HG03460 (cell line): ENCODE data around the gene SFSWAP.
"Not testable (repeated sequence)": the region's sequence is repeated elsewhere in the genome, so short reads cannot be mapped to it uniquely, and the experiment has no call there.

Experiments used
- ATAC-seq: cut with Tn5 transposase; IDR thresholded peaks from one replicate; pipeline ENCODE4 v1.9.1; 2021; ENCODE audit not compliant: unreplicated experiment

Gene SFSWAP

DNA sequence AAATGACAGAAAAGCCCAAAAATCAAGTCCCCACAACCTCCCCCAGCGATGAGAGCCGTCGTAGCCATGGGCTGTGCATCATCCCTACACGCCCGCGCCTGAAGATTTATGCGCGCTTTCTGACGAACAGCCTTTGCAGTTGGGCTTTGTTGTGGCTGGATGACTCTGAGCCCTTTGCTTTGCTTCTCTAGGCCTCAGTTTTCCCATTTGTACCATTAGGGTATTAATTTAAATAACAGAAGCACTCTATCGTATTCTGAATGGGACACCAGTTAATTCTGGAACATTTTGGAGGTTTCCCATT is 24.2 kb downstream of the SFSWAP start:
- ATAC-seq, result no peak

DNA sequence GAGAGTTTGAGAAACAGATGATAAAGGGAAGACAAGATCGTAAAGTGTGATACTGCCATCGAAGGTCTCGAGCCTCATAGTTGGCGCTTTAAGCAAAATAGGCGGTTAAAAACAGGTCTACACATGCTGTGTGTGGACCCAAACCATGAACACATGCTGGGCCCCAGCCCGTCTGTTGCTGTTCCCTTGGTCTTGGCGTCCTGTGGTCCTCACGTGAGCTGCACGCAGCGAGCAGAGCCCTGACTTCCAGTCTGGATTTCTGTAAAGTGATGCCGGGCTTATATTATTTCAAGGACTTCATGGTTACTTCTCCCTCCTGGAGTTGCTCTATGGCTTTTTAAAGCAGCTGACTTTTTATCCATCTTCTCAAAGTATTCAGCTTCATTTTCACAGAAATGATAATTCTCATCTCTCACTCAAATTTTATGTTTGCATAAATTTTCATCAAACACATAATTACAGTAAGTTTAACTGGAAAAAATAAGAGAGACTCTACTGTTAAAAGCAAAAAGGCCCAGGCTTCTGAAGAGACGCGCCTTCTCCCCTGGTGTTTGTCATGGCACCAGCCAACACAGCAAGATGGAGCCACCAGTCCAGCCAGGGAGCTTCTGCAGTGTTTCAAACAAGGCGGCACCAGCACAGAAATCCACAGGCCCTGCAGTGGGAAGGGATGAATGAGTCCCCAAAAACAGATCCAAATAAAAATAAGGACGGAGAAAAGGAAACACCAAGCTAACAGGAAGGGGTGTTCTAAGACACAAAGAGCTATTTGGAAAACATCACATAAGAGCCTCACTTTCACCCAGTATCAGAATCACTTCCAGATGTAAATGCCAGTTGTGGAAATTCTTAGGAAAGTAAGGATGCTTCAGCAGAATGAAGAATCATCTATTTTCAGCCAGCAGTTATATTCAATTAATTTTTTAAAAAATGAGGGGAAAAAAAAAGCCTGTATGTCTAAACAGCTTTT is 24.9 kb downstream of the SFSWAP start:
- ATAC-seq, result no peak

DNA sequence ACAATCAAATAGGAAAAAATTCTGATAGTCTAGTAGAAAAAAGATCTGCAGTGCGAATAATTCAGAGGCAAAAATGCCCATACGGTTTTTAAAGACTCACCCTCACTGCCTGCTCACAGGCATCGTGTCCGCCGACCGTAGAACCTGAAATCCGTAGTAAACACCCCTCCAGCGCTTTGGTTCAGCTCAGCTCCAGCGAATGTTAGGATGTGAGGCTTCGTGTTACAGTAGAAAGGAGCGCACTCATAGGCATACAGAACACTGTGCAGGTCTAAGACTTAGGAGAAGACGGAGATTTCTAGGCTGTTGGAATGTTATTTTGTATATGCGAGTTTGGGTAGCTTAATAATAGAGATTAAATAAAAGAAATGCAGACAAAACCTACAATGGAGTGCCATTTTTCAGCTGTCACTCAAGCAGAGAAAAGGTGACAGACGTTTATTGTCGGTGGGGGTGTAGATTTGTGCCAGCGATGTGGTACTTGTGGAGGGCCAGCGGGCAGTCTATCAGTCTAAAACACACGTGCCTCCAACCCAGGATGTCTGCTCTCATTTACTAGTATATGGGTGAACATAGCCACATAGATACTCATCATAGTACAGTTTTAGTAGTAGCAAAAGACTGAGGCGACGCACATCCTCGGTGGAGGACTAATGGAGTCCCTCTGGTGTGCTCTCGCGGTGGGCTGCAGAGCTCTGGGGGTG is 25.7 kb downstream of the SFSWAP start:
- ATAC-seq, result no peak

DNA sequence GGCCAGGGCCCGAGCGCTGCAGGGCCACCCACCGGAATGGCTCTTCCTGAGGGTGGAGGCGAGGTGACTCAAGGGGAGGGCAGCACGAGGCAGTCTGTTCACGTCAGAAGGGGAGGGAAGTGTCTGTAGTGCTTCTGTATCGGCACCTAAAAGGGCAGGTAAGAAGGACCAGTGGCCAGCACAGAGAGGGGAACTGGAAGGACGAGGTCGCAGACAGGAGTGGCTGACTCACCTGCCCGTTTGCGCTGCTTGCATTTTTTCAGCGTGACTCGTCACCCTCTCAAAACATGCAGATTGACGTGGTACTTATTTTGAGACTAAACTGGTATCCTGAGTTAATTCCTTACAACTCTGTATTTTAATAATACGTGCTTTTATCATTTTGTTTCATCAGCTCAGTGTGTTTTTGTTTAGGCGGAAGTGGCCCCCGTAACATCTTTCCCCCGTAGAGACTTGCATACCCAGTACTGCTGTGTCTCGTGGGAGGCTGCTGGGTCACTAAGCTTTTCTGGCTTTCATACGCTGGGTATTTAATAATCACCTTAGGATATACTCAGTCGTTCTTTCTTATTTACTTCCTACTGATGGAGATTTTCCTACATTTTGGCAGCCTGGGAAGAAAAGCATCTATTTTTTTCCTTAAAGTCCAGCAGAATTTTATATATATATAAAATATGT is 26.4 kb downstream of the SFSWAP start:
- ATAC-seq, result no peak

DNA sequence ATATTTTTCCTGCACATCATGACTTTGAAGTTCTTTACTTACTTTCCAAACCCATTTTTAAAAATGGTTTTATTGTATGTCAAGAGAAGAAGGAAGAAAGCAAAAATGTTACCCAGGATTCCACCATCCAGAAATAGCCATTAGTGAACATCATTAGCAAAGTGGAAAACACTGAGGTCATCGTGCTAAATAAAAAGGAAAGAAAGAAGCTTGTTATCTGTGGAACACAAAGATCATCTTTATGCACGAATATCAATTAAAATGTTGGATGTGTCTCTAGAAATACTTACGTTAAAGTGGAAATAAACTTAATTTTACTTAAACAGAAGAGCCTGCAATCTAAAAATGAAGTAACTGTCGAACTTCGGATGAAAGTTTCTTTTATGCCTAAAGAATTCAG is 27.3 kb downstream of the SFSWAP start:
- ATAC-seq, result no peak

DNA sequence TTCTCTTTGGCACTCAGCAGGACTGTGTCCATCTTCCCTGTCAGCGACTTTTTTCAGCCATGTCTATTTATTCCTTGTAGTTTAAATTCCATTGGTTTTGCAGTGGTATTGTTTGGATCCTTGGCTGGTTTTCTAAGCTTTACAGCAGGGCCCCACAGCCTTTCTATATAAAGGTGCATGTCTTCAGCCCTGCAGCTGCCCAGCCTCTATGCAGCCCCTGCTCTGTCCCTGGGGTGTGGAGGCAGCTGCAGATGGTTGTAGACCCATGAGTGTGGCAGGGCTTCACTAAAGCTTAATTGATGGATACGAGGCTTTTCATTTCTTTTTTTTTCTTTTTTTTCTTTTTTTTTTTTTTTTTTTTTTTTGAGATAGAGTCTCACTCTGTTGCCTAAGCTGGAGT is 29.7 kb downstream of the SFSWAP start:
- ATAC-seq, result no peak

DNA sequence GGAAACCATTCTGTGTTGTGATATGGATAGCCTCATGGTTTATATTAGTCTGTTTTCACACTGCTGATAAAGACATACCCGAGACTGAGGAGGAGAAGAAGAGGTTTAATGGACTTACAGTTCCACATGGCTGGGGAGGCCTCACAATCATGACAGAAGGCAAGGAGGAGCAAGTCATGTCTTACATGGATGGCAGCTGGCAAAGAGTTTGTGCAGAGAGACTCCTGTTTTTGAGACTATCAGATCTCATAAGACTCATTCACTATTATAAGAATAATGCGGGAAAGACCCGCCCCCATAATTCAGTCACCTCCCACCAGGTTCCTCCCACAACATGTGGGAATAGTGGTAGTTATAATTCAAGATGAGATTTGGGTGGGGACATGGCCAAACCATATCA is 31.9 kb downstream of the SFSWAP start:
- ATAC-seq, result not testable (repeated sequence)

DNA sequence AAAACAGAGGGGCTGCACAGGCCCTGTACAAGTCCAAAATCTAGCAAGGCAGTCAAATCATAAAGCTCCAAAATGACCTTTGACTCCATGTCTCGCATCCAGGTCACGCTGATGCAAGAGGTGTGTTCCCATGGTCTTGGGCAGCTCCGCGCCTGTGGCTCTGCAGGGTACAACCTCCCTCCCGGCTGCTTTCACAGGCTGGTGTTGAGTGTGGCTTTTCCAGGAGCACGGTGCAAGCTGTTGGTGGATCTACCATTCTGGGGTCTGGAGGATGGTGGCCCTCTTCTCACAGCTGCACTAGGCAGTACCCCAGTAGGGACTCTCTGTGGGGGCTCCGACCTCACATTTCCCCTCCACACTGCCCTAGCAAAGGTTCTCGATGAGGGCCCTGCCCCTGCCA is 32.5 kb downstream of the SFSWAP start:
- ATAC-seq, result not testable (repeated sequence)

DNA sequence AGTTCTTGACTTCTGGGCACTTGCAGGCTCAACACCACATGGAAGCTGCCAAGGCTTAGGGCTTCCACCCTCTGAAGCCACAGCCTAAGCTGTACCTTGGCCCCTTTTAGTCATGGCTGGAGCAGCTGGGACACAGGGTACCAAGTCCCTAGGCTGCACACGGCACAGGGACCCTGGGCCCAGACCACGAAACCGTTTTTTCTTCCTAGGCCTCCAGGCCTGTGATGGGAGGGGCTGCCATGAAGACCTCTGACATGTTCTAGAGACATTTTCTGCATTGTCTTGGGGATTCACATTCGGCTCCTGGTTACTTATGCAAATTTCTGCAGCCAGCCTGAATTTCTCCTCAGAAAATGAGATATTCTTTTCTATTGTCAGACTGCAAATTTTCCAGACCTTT is 33.0 kb downstream of the SFSWAP start:
- ATAC-seq, result not testable (repeated sequence)

DNA sequence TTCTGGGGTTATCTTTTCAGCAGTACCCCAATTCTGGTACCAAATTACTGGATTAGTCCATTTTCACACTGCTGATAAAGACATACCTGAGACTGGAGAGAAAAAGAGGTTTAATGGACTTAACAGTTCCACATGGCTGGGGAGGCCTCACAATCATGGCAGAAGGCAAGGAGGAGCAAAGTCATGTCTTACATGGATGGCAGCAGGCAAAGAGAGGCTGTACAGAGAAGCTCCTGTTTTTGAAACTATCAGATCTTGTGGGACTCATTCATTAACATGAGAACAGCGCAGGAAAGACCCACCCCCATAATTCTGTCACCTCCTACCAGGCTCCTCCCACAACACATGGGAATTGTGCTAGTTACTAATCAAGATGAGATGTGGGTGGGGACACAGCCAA is 33.8 kb downstream of the SFSWAP start:
- ATAC-seq, result not testable (repeated sequence)

DNA sequence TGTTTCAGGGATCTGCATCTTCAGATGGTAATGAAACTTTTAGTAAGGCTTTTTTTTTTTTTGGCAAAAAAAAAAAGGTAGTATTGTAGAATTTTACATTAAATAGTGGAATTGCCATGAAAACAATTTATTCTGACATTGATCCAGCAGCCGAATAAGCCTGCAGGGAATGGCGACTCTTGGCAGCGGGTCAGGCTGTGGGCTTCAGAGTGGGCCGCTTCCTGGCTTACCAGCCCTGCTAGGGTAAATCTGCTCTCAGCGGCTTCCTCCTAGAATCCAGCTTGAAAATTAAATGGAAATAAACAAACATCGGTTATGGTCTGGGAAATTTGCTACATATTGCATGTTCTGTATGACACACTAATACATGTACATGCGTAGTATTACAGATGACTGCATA is 34.8 kb downstream of the SFSWAP start:
- no peak for ATAC-seq

DNA sequence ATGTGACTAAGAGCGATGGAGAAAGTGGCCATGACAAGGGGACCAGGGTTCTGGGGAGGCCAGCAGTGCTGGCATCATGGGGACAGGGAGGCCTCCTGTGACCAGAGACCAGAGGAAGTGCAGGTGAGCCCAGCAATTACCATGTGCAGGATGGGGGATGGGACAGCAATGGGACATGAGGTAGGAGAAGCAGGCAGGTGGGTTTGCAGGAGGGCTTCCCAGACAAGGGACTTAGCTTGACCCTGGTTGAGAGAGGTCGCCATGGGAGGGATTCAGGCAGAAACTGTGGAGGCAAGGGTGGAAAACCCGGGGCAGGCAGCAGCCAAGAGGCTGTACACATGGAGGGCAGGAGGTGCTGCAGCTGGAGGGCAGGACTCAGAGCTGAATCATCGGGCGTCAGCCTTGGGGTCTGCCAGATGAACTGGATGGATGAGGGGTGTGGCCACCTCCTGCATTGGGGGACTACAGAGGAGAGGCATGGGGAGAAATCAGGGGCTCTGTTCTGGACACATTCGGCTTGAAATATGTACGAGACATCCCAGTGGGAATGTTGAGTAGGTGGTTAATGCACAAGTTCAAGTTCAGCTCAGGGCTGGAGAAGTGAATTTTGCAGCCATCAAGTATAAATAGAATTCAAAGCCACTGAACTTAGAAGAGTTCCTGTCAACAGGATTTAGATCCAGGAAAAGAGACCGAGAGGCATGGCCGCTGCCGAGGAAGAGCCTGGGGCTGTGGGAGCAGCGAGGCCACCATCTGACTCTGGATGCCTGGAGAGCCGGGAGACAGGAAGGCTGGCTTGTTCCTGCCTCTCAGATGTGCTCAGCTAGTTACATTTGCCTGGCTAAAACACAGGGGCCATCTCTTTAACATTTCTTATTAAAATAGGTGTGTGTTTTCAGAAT is 36.6 kb downstream of the SFSWAP start:
- ATAC-seq, result no peak

DNA sequence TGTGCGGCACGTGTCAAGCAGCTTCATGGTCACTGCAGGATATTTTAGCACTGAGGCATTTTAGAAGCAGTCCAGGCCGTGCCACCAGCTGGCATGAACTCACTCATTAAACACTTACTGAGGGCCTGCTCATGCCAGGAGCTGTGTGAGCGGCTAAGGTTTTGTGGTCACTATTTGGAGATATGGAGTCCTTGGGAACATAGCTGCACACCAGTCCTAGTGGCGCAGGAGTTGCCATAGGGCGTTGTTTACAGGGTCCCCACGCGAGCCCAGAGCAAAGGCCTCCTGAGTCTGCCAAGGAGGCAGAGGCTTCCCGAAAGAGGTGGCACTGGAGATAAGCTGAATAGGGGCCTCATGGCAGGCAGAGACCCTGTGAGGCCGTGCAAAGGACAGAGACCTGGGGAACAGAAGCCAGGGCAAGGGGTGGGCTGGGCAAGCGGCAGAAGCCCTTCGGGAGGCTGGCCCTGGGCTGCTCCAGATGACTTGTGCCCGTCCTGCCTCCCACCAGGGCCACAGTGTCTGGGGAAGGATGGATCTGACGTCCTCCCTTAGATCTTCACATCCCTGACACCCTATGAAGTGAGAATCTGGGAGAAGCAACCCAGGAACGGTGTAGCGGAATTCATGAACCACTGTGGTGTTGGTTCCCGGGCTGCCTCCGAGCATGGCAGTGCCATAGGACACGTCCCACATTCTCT is 38.9 kb downstream of the SFSWAP start:
- no peak for ATAC-seq

DNA sequence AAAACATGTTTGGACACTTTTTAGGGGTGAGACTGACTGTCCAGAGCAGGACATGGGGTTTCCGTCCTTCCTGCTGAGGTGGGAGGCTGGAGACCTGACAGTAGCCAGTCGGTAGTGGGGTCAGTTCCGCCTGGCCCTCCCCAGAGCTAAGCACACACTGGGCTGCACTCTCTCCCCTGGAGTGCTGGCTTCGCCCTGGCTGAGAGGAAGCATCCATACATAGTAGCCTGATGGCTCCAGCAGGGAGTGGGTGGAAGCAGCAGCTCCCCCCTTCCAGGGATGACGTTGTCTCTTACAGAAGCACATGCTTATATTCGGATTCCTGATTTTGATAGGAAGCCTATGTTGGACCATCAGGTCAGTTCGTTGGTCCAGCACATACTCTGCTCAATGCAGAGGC is 40.4 kb downstream of the SFSWAP start:
- no peak for ATAC-seq

DNA sequence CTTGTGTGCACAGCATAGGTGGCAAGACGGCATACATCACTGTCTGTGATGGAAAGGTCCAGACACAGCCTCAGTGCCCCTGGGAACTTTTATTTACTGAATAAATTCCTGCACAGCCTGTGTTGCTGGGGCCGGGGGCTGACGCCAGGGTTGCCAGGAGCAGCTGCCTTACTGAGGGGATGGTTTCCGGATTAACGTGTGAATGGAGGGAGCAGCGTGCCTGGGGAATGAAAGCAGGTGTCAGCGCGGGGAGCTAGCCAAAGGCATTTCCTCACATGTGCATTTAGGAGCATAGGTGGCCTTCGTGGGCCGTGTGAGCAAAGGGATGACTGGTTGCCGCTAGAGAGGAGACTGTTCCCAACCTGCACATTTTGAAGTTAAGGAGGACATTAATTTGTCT is 41.6 kb downstream of the SFSWAP start:
- ATAC-seq, result no peak

DNA sequence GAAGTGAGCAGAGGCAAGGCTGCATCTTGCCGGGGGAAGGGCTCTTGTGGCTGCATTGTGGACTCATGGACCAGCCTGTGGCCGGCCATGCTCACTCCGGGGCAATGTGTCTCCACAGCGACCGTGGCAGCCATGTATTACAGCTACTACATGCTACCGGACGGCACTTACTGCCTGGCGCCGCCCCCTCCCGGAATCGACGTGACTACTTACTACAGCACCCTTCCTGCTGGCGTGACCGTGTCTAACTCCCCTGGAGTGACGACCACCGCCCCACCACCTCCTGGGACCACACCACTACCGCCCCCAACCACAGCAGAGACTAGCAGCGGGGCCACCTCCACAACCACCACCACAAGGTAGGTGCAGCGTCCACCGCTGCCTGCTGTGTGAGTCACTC is 42.1 kb downstream of the SFSWAP start:
- no peak for ATAC-seq

DNA sequence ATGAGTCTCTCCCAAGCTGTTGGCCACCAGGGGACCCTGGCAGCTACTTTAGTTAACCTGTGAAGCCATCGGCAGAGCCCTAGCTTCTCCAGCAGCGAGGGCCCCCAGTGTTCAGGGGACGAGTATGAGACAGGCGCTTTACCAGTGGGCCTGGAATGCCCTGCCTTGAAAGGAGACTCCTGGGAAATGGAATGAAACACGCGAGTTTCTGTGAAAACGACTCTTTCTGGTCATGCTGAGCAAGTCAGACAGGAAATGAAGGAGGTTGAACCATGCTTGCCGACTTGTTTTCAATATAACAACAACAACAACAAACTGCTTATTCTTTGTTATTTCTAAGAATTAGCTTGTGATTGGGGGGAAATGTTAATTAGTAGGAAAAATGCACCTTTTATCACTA is 42.9 kb downstream of the SFSWAP start:
- no peak for ATAC-seq

DNA sequence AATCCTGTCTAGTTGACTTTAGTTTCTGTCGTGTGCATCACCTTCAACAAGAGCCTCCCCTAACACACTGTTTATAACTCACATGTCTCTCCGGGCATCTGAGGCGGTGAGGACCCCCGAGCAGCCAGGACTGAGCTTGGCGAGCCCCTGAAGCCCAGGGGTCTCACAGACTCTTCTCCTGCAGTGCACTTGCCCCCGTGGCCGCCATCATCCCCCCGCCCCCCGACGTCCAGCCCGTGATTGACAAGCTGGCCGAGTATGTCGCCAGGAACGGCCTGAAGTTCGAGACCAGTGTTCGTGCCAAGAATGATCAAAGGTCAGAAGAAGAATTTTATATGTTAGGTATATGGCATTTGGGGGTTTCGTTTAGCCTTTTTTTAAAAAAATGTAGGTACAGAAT is 43.3 kb downstream of the SFSWAP start:
- no peak for ATAC-seq

DNA sequence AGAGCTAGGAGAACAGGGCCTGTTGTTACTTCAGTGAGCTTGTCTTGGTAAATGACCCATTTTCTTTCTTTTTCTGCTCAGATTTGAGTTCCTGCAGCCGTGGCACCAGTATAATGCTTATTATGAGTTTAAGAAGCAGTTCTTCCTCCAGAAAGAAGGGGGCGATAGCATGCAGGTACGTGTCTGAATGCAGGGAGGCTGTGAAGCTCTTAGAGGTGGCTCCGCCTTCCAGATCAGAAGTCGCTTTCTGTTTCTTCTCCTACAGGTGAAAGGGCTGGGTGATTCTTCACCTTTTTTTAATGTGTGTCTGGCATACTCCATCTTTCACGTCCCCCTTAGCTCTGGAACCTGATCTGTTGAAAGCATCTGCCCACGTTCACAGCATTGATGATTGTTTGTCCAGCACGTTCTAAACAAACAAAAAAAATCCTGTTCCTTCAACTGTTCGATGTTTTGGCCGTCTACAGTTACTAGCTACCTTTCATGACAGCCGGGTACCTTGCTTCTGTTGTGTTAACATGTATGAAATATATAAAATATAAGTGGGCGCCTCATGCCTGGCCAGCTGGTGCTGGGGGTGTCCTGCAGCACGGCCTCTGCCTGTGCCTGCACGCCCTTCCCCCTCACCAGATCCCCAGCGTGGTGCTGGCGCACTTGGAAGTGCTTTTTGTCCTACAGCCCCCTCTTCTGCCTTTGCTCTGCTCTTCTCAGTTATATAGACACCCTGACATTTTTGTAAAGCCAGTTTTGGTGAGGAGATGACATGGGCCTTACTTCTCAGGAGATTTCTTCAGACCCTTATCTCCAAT is 44.6 kb downstream of the SFSWAP start:
- ATAC-seq, result peak; percentile 70
